AG09319 (cell line): Measurements from ENCODE around the gene MBP.

Source experiments
- DNase-seq: peaks from one replicate; pipeline ENCODE4 v3.0.0-alpha.2; 2010; ENCODE audit warnings: low read depth; ENCODE audit errors: extremely low read depth
- CTCF ChIP-seq: IDR thresholded peaks from 2 replicates; pipeline ENCODE4 v1.5.1; 2011; ENCODE audit warnings: low read depth, mild to moderate bottlenecking, inconsistent platforms, low read length, moderate library complexity

The MBP gene

DNA sequence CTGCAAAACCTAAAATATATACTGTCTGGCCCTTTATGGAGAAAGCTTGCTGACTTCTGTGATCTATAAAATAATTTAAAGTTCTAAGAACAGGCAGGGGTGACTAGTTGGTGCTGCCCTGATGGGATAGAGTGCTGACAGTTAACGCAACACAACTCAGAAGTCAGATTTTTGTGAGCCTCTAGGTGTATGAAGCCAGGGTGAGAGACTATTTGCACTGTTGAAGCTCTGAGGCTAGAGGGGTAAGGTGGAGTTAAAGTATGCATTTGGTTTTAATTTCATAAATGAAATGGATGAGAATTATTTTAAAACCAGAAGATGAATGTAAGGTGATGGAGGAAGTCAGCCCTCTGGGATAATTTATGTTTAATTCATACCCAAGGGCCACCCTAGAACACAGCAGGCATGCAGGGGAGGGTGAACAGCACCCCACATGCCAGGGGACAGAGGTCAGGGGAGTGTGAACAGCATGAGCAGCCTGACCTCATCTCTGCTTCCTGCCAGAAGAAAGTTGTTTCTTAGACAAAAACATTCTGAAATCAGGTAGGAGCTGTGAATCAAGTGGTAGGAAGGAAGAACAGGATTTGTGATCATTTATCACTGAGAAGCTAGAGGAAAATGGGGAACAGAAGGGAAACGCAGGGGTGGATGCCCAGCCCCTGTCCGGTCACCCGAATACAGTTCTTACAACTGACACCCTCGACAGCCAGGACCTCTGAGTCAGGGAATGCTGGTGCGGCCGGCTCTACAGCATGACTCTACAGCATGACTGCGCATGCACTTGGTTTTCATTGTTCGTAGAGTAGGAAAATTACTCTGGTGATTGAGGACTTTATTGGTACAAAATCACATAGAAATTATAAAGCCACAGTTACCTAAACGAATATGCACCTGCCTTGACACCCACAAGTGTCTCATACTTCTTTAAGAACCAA lies 93.1 kb downstream of the MBP start:
- TF ChIP-seq CTCF = no peak
- no peak for DNase-seq

- no peak for TF ChIP-seq CTCF
- no peak for DNase-seq
These were observed 94.3 kb downstream of the MBP start for GRCh38 chr18:77038182-77038858.

DNA sequence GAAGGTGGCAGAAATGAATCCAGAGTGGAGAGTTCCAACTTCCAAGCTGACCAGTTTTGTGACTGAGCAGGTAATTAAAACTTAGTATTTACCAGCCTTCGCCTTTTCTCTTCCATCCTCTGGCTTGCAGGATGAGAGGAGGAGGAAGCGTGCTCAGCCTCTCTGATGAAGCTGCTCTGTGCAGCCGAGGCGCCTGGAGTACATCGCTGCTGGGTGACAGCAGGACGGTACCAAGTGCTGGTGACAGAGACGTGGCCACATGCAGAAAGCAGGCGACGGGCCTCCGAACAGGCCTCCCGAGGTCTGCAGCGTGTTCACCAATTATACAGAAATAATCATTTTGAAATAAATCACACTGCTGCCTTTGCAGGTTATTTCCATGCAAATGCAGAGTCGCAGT lies 95.0 kb downstream of the MBP start:
- TF ChIP-seq CTCF = no peak

GRCh38 chr18:77035380-77036187 lies 97.0 kb downstream of the MBP start:
- DNase-seq = no peak
- TF ChIP-seq CTCF = no peak

More for the DNA sequence above, 95.0 kb downstream of the MBP start:
- no peak for DNase-seq

- DNase-seq = no peak
- no peak for TF ChIP-seq CTCF
These were observed 99.0 kb downstream of the MBP start for GRCh38 chr18:77033575-77033974.

DNA sequence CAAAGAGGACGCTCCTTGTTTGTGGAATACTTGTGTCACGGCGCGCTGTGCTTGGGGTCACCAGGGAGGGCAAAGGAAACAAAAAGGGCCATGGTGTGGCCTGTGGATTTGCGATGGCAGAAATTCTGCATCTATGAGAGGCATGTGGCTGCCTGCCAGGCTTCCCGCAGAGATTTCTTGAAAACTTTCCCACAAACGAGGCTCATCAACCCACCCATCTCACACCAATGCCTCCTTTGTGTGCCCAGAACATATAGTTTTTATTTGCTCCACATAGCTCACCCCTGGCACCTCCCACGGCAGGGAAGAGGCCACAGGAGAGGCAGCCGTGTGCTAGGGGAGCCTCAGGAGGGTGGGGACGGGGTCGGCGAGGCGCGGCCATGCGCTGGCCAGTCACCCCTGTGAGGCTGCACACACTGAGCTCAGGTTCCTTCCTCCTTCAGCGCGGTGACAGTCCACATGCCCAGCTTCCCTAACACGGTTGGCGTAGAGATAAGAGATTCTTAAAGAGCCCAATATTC lies 100.3 kb downstream of the MBP start:
- no peak for TF ChIP-seq CTCF
- DNase-seq = no peak
